ENCODE measurements around the gene GDI2. TPM values are rescaled to one million over a fixed set of nuclear protein-coding genes. Genes with fewer than 3 reads are reported as not detected.

The GDI2 gene
- 100 to 1,000 TPM; 228 to 348 (median 312) TPM for total RNA-seq

DNA sequence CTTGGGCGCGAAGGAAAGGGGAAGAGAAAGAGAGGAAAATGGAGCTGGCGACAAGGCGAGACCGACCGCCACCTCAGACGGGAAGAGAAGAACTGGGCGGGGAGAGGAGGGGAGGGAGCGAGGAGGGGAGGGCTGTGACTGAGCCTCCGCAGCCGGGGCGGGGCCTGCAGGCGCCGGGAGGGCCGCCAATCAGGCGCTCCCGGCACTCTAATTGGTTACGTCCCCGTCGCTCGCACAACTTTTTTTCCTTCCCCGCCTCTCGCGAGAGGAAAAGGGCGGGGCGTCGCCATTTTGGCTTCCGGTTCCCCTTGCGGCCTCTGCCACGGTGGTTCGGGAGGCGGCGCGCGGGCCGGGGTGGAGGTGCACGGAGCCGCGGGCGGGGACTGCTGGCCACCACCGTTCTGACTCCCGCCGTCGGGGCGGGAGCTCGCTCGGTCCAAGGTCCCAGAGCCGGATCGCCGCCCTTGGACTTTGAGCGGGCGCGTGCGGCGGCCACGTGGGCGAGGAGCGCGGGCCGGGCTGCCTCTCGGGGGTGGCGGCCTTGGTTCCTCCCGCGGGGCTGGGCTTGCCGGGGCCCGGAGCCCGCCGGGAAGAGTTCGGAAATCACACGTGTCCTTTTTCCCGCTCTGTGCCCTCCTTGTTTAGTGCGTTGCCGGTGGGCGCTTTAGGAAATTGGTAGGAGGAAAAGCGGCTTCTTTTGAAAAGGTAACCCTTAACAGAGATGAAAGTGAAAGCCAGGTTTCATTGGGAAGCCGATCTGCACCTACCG is at the start of gene GDI2:
Gene GDI2, minus strand, starts transcription at position 94 of the 769 bp plus-strand sequence. CDS start 176 bp downstream, outside the sequence.
- TF ChIP-seq CTCF (IDR thresholded peaks at IDR 0.05; ENCODE audit: low read depth) = no peak

- no peak for TF ChIP-seq CTCF (IDR thresholded peaks at IDR 0.05; ENCODE audit: low read depth)
Measured at GRCh38 chr10:5862360-5862961, 49.2 kb upstream of the GDI2 start.

DNA sequence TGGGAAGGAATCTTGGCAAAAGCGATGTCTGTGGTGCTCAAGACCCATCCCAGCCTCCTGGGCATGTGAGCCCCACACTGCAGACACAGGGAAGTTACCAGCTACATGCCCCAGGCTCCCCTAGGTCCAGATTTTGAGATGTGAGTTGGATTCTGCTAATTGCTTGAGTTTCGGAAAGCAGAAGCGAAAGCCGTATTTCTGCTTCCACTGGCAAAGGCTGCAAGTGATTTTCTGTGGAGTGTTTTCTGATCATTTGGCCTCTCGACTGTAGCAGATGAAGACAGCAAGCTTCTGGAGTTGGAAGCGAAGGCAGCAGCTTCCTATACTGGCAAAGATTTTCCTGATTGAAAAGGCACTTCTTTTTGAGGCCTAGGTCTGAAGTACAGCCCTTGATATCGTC is 46.8 kb upstream of the GDI2 start:
- no peak for TF ChIP-seq CTCF (IDR thresholded peaks at IDR 0.05; ENCODE audit: low read depth)

- TF ChIP-seq CTCF (IDR thresholded peaks at IDR 0.05; ENCODE audit: low read depth) = no peak
Measured at GRCh38 chr10:5858811-5859210, 45.6 kb upstream of the GDI2 start.

GRCh38 chr10:5856701-5857004 is 43.4 kb upstream of the GDI2 start:
- no peak for TF ChIP-seq CTCF (IDR thresholded peaks at IDR 0.05; ENCODE audit: low read depth)

DNA sequence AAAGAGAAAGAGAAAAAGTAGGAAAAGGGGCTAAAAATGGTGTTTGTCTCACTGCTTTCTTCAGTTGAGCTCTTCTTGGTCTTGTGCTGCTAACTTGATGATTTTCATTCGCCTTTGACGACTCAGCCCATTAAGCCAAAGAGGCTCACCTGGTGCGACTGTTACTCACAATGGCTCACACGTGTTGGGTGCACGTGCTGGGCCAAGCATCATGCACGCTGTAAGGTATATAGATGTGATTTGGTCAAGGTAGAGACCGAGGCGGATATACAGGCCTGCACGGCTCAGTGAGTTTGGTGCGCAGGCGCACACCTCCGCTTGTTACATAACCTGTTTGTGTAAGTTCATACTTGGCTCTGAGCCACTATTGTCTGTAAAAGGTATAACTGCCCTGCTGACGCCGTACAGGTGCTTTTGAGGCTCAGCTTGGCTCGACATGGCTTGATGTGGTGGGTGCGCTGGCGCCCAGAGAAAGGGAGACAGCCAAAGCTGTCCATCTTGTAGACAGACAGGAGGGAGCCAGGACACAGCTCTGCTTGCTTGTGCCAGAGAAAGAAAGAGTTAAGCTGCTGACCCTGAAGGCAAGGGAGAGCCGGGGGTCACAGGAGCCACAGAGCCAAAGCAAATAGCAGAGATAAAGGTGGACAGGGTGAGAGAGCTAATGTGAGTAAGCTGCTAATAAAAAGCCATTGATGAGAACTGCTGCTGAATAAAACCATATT is 42.9 kb upstream of the GDI2 start:
- no peak for TF ChIP-seq CTCF (IDR thresholded peaks at IDR 0.05; ENCODE audit: low read depth)

GRCh38 chr10:5854131-5854475 is 40.9 kb upstream of the GDI2 start:
- TF ChIP-seq CTCF (IDR thresholded peaks at IDR 0.05; ENCODE audit: low read depth) = no peak

All from subcutaneous adipose tissue (tissue), 4 donors.